Measurements from ENCODE around the gene MYL5.
"Not testable (repeated sequence)": the region's sequence is repeated elsewhere in the genome, so short reads cannot be mapped to it uniquely, and the experiment has no call there.

Gene MYL5

GRCh38 chr4:687048-687970, 13.0 kb downstream of the MYL5 start:
- no peak for DNase-seq

DNA sequence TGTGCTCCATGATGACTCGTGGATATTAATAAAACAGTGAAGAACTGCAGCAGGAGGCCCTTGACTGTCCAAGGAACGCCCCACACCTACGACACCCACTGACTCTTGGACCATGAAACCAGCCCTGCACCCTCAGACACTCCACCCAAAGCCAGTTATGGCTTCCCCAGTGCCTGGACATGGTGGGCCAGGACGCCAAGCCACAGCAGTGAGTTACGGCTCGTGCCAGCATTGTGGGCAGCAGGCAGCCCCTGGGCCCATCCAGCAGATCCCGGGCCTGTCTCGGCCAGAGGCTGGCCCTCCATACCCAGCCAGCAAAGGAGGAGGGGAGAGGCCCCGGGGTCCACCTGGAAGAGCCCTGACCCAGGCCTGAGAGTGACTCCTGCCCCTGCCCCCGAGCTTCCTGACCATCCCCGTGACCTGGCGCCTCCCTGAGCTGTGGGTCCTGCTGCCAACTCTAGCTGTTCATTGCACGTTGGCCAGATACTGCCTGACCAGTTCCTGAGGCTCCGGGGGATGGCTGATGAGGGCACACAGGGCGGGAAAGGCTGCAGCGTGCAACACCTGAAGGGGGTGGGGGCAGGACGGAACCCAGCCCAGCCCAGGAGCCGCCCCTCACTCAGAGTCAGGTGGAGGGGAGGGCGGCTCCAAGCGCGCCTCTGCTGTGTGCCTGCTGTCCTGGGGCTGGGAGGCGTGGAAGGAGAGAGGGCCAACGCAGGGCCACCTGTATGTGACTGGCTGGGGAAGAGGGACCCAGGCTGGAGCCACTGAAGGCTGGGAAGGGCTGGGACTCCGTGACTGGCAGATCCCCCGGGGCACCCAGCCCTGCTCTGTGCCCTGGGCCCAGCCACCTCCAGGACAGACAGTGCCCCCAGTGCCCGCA, 13.9 kb downstream of the MYL5 start:
- DNase-seq, result no peak

DNA sequence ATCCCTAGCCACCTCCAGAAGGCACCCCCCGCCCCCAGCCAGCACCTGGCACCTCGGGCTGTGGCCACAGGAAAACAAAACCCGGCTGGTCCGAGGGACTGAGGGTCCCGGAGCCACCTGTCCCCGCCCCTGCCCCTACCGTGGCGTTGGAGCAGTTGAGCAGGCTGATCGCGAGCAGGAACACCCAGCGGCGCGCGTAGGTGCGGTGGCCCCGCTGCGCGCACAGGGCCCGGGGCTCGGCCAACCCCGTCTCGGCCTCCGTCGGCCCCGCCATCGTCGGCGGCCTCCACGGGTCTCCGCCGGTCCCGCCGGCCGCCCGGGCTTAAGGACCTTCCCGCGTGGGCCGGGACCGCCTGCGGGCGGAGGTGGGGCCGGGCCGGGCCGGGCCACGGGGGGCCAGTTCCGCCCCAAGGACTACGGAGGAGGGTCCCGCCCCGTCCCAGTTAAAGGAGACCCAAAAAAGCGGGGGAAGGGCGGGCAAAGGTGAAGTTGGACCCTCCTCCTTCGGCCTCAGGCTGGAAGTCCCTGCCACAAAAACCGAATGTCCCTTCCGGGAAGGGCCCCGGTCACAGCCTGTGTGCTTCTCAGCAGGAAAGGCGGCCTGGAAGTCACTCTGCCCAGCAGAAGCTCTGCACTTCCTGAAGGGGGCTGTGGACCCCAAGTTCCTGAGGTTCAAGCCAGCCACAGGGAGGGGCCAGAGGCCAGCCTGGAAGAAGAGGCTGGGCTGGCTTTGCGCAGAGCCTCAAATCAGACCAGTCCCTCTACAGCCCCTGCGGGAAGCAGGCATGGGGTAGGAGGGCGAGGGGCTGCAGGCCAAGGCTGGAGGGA, 14.7 kb downstream of the MYL5 start, which contains the start of gene SLC49A3:
Gene SLC49A3 (minus strand): TSS at position 298 of the 828 bp plus-strand sequence. CDS start 24 bp downstream, at position 274.
- no peak for DNase-seq

DNA sequence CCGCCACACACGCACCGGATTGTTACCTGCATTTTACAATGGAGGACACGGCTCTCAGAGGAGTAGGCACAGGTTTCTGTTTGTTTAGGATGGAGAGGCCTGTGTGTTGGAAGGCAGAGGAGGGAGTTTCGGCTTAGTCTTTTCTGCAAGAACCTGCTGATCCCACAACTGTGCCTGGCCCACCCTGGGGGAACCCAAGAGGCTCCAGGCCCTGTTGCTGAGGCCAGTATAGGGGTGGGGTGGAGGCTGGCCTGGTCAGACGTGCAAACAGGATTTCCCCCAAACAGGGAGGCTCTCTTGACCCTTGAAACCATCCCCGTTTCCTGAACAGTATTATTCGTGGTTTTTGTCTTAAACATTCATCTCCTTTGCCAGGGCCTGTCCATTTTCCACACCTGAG, 15.4 kb downstream of the MYL5 start:
- DNase-seq, result no peak

- no peak for DNase-seq
These were observed 18.6 kb downstream of the MYL5 start for GRCh38 chr4:692771-693554.

DNA sequence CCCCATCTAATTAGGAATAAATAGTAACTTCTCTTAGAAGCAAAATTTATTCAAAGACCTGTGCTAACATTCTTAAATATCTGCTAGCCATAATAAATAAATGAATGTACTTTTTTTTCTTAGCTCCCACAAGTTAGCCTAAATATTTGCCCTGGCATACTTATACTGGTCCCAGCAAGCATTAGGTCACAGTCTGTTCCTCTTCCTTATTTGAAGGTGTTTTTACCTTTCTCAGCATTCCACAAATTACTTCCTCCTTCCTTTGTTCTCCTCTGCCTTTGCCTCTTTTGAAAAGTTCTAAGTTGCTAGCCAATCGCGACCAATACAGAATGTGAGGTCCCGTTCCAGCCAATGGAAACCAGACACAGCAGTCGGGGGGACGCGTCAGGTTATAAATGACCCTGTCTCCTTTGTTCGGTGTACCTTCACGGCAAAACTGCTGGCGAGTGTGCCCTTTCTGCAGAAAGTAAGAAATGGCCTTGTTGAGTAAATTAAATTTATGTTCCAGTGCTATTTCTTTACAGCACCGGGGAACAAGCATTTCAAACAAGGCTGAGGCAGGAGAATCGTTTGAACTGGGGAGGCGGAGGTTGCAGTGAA, 20.1 kb downstream of the MYL5 start:
- not testable (repeated sequence) for DNase-seq

DNA sequence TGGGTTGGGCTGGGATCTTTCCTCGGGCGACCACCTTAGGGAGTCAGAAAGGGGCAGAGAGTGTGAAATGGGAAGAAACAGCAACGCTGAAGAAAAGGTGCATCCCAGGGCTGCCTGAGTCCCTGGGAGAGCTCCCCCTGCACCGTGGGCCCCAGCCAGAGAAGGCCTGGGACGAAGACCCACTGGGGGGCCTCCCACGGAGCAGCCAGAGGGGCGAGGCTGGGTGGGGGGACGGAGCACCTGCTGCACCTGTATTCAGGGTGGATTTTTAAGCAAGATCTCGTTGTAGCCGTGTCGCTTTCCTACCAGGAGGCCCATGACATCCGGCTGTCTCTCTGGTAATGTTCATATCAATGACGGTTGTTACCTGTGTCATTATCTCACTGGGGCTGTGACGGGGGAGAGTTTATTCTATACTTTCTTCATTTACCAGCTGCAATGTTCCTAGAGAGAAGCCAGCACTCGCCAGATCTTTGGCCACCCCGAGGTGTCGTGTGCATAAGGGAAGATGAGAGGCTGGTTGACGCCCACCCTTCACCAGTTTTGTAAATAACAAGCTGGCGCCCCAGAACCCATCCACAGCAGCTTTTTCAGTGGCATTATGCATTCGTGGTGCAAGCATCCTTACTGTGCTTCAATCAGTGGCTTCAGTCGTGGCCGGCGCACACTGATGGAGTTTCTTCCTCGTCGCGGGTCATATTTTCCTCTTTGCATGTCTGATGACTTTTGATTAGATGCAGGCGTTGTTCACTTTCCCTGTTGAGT, 25.7 kb downstream of the MYL5 start:
- no peak for DNase-seq

GRCh38 chr4:700587-701264, 26.4 kb downstream of the MYL5 start:
- DNase-seq, result no peak

- no peak for DNase-seq
These were observed 28.3 kb downstream of the MYL5 start for GRCh38 chr4:702618-703048.

- no peak for DNase-seq
These were observed 29.2 kb downstream of the MYL5 start for GRCh38 chr4:703336-704197.

GRCh38 chr4:704198-704891, 30.0 kb downstream of the MYL5 start:
- DNase-seq, result no peak

DNA sequence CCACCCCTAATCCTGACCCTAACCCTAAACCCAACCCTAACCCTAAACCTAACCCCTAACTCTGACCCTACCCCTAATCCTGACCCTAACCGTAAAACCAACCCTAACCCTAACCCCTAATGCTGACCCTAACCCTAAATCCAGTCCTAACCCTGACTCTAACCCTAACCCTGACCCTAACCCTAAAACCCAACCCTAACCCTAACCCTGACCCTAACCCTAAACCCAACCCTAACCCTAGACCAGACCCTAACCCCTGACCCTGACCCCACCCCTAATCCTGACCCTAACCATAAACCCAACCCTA, 30.6 kb downstream of the MYL5 start:
- no peak for DNase-seq

GRCh38 chr4:705278-706082, 31.1 kb downstream of the MYL5 start, which contains the start of gene PCGF3:
Gene PCGF3 (plus strand): TSS chr4:705832. CDS start chr4:733681, 27,849 bp downstream.
- peak; percentile 92 for DNase-seq

DNA sequence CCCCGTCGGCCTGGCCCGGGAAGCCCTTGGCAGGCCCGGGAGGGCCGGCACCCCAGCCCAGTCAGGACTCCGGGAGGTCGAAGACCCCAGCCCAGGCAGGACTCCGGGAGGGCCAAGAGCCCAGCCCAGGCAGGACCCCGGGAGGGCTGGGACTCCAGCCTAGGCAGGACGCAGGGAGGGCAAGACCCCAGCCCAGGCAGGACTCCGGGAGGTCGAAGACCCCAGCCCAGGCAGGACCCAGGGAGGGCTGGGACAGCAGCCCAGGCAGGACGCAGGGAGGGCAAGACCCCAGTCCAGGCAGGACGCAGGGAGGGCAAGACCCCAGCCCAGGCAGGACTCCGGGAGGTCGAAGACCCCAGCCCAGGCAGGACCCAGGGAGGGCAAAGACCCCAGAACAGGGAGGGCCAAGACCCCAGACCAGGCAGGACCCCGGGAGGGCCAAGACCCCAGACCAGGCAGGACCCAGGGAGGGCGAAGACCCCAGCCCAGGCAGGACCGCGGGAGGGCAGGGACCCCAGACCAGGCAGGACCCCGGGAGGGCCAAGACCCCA, 31.8 kb downstream of the MYL5 start:
- not testable (repeated sequence) for DNase-seq

DNA sequence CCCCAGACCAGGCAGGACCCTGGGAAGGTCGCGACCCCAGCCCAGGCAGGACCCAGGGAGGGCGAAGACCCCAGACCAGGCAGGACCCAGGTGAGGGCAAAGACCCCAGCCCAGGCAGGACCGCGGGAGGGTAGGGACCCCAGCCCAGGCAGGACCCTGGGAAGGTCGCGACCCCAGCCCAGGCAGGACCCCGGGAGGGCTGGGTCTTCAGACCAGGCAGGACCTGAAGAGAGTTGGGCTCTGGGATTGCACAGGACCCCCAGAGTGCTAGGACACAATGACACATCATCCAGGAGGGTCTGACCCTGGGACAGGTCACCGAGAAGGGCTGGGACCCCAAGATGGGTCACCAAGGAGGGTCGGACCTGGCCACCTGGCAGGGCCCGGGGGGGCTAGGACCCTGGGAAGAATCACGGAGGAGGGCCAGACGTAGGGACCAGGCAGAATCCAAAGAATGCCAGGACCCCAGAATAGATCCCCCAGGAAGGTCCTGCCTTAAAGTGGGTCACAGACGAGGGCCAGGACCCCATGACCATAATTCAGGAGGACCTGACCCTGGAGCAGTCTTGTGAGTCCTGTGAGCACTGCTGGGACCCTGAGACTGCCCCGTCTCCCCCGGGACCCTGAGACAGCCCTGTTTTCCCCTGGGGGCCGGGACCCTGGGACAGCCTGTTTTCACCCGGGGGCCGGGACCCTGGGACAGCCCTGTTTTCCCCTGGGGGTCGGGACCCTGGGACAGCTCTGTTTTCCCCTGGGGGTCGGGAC, 32.7 kb downstream of the MYL5 start:
- no peak for DNase-seq

- no peak for DNase-seq
These were observed 33.7 kb downstream of the MYL5 start for GRCh38 chr4:707929-708630.

Data from GDM1 (cell line).